ENCODE data around the gene OR4C16. TPM values are rescaled to one million over a fixed set of nuclear protein-coding genes. Genes with fewer than 3 reads are reported as not detected.

OR4C16 gene, protein sequence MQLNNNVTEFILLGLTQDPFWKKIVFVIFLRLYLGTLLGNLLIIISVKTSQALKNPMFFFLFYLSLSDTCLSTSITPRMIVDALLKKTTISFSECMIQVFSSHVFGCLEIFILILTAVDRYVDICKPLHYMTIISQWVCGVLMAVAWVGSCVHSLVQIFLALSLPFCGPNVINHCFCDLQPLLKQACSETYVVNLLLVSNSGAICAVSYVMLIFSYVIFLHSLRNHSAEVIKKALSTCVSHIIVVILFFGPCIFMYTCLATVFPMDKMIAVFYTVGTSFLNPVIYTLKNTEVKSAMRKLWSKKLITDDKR
- total RNA-seq, result not detected

DNA sequence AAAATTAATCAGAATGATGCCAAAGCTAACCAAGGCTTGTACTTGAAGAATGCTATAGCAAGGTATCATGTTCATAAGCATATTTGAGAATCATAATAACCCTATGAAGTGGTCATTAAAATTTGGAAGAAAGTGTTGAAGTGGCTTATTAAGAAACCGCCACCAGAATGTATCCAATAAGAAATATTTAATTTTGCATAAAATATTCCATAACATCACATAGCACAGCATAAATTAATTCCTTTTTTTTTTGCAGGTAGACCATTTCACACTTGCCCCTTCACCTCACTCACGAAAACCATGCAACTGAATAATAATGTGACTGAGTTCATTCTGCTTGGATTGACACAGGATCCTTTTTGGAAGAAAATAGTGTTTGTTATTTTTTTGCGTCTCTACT is at the start of gene OR4C16:
Gene OR4C16, plus strand, starts transcription at position 301 of the 400 bp plus-strand sequence. Its CDS starts 0 bp downstream, at position 301.

DNA sequence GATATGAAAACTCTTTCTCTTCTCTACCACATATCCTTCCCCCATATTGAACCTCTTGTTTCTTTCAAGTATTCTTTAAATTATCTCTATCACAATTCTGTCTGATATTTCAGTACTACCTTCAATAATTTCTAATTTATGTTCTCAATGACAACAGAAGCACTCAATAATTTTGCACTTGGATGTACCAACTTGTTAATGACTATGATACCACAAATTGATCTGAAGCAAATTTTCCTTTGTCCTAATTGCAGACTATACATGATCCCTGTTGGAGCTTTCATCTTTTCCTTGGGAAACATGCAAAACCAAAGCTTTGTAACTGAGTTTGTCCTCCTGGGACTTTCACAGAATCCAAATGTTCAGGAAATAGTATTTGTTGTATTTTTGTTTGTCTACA is 17.8 kb upstream of the OR4C16 start, which contains the start of gene OR4C15:
Gene OR4C15, plus strand, starts transcription at position 301 of the 400 bp plus-strand sequence. Its CDS starts 0 bp downstream, at position 301.

DNA sequence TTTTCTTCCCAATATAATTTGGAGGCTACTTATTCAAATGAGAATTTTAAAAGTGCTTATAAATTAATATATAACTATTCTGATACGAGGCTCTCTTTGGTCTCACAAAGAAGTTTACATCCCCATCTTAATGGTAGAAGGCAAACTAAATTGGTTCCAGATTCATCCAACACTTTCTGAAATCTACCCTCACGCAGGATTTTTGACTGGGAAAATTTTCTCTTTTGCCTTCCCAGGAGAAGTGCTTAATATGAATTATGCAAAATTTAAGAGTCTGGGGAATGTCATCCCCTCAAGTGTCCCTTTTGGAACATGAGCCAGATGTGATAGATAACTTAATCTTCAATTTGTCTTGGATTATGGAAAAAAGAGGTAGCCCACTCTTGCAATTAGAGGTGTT is 35.6 kb downstream of the OR4C16 start, which contains the start of gene OR4C11:
Gene OR4C11, minus strand, starts transcription at position 101 of the 400 bp plus-strand sequence. CDS start 3,272 bp downstream, outside the sequence.

Other genes with a start within 250 kb of the OR4C16 start
- gene OR4A16, start 228.9 kb upstream of the OR4C16 start, total RNA-seq, result not detected
- not detected for gene OR4A15, start 204.2 kb upstream of the OR4C16 start, total RNA-seq
- not detected for gene OR4C15, start 17.7 kb upstream of the OR4C16 start, total RNA-seq
- gene OR4C11, start 35.5 kb downstream of the OR4C16 start, total RNA-seq, result not detected
- not detected for gene OR4P4, start 63.0 kb downstream of the OR4C16 start, total RNA-seq
- not detected for gene OR4S2, start 76.2 kb downstream of the OR4C16 start, total RNA-seq
- gene OR4C6, start 90.1 kb downstream of the OR4C16 start, total RNA-seq, result not detected
- gene OR5D13, start 201.3 kb downstream of the OR4C16 start, total RNA-seq, result not detected
- gene OR5D14, start 223.4 kb downstream of the OR4C16 start, total RNA-seq, result not detected
- not detected for gene OR5L1, start 239.2 kb downstream of the OR4C16 start, total RNA-seq
- gene OR5D18, start 247.5 kb downstream of the OR4C16 start, total RNA-seq, result not detected